Choroid plexus epithelial cell (primary cell): Measurements from ENCODE around the gene NDUFS2.

Source experiments
- DNase-seq: peaks from one replicate; pipeline ENCODE4 v3.0.0-alpha.2; 2010; ENCODE audit warnings: low read depth
- H3K4me3 ChIP-seq: 2 replicates; pipeline ENCODE4 v1.5.1; 2011; ENCODE audit warnings: low read depth, mild to moderate bottlenecking, control low read depth, low read length, moderate library complexity
- CTCF ChIP-seq: conservative IDR thresholded peaks from 2 replicates; pipeline ENCODE4 v1.5.1; 2011; ENCODE audit warnings: low read depth, mild to moderate bottlenecking, control low read depth, inconsistent platforms, low read length, moderate library complexity

NDUFS2 gene

GRCh38 chr1:161201836-161202712 is at the start of gene NDUFS2:
Gene NDUFS2, plus strand, starts transcription at chr1:161202367. Its CDS starts 19 bp downstream, at chr1:161202386.
- H3K4me3 ChIP-seq, result peak within 1 kb of the TSS; percentile 92
- peak; percentile 100 for DNase-seq
- TF ChIP-seq CTCF, result peak; percentile 38

GRCh38 chr1:161153176-161153575 is 49.0 kb upstream of the NDUFS2 start:
- peak overlapping the region; percentile 86 for H3K4me3 ChIP-seq
- DNase-seq, result no peak
- no peak for TF ChIP-seq CTCF

- no peak for TF ChIP-seq CTCF
- peak within 1 kb of the TSS; percentile 86 for H3K4me3 ChIP-seq
- DNase-seq, result peak; percentile 95
Measured at GRCh38 chr1:161153682-161154337, 48.4 kb upstream of the NDUFS2 start, which contains the start of gene UFC1. Gene UFC1, plus strand, starts transcription at chr1:161153978. Its CDS starts 20 bp downstream, at chr1:161153998.

- no peak for DNase-seq
- TF ChIP-seq CTCF, result no peak
- H3K4me3 ChIP-seq, result no peak overlapping the region
Measured at GRCh38 chr1:161157867-161158266, 44.3 kb upstream of the NDUFS2 start.

GRCh38 chr1:161158316-161159010 is 43.7 kb upstream of the NDUFS2 start:
- H3K4me3 ChIP-seq, result peak overlapping the region; percentile 95
- DNase-seq, result no peak
- TF ChIP-seq CTCF, result no peak

GRCh38 chr1:161159087-161159912 is 42.9 kb upstream of the NDUFS2 start, which contains the start of gene USP21:
Gene USP21, plus strand, starts transcription at chr1:161159500. Its CDS starts 1,141 bp downstream, at chr1:161160641.
- H3K4me3 ChIP-seq, result peak within 1 kb of the TSS; percentile 95
- TF ChIP-seq CTCF, result peak; percentile 53
- DNase-seq, result peak; percentile 92
